Bronchus fibroblast of lung (primary cell): ENCODE results near the gene ABHD8. TPM values are rescaled to one million over a fixed set of nuclear protein-coding genes. Genes with fewer than 3 reads are reported as not detected.

ENCODE experiments used
- total RNA-seq: library from RNA; depleted of rRNA; stranded (reverse); fragments of >200 nt; gene quantifications from 2 replicates; pipeline ENCODE4 v1.2.3, GENCODE V29; 2015

Gene ABHD8
- 16.5 and 18.3 TPM in 2 replicates for total RNA-seq

GRCh38 chr19:17303167-17303939, at the start of gene ABHD8:
Gene ABHD8, minus strand, starts transcription at chr19:17303425. Its CDS starts 1,809 bp downstream, at chr19:17301616.

GRCh38 chr19:17336872-17337674, 33.8 kb upstream of the ABHD8 start, which contains the start of gene GTPBP3:
Gene GTPBP3, plus strand, starts transcription at chr19:17337553. Its CDS starts 59 bp downstream, at chr19:17337612.

GRCh38 chr19:17334414-17335409, 31.5 kb upstream of the ABHD8 start, which contains the start of gene ANO8:
Gene ANO8, minus strand, starts transcription at chr19:17334855. Its CDS starts 185 bp downstream, at chr19:17334670.

DNA sequence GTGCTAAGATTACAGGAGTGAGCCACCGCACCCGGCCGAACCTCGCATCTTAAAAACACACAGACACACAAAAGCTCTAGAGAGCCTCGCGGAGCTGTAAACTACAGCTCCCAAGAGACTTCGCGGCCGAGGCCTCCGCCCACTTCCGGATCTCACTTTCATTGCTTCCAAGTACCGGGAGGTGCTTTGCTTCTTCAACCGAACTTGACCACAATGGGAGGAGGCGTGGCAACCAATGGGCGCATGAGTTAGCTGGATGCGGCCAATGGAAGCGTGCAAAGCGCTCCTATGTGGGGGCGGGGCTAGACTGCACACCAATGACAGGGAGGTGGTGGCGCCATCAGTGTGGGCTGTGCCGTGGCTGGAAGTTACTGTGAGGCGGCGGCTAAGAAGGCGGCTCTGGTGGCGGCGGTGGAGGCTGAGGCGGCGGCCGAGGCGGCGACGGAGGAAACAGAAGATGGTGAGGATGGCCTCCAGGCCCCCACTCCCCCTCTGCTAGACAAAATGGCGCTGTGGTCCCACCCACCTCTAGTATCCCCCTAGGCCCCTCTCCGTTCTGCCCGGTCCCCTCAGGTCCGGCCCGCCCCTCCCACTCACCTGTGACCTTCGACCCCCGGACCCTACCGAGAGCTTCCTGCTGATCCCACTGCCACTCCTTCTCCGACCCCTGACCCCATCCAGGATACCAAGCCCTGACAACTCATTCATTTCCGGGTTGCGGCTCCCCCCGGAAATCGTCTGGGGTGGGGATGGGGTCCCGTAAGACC, 6.2 kb upstream of the ABHD8 start, which contains the start of gene DDA1:
Gene DDA1, plus strand, starts transcription at position 366 of the 767 bp plus-strand sequence. Its CDS starts 92 bp downstream, at position 458.

DNA sequence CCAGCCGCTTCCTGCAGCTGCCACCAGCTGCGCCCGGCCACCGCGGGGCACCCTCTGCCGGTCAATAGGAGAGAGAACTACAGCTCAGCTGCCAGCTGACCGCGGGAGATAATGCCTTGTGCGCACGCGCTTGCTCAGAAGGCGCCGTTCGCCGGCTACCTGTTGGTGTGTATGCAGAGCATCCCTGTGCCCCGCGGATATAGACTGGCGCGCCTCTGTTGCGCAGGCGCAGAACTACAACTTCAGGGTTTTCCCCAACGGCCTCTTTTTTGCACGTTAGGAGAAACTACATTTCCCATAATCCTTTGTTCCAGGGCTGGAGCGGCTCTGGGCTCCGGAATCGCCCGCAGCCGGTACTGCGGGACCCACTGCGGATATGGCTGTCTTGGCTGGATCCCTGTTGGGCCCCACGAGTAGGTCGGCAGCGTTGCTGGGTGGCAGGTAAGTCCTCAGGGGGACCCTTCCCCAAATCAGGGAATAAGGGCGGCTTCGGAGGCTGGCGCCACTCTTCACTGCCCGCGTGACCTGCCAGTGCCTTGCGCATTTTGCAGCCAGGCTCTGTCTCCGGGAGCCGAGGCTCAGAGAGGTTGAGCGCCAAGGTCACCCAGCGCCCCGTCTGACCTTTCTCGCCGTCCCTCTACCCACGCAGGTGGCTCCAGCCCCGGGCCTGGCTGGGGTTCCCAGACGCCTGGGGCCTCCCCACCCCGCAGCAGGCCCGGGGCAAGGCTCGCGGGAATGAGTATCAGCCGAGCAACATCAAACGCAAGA, 2.5 kb upstream of the ABHD8 start, which contains the start of gene MRPL34:
Gene MRPL34, plus strand, starts transcription at position 356 of the 768 bp plus-strand sequence. Its CDS starts 21 bp downstream, at position 377.

DNA sequence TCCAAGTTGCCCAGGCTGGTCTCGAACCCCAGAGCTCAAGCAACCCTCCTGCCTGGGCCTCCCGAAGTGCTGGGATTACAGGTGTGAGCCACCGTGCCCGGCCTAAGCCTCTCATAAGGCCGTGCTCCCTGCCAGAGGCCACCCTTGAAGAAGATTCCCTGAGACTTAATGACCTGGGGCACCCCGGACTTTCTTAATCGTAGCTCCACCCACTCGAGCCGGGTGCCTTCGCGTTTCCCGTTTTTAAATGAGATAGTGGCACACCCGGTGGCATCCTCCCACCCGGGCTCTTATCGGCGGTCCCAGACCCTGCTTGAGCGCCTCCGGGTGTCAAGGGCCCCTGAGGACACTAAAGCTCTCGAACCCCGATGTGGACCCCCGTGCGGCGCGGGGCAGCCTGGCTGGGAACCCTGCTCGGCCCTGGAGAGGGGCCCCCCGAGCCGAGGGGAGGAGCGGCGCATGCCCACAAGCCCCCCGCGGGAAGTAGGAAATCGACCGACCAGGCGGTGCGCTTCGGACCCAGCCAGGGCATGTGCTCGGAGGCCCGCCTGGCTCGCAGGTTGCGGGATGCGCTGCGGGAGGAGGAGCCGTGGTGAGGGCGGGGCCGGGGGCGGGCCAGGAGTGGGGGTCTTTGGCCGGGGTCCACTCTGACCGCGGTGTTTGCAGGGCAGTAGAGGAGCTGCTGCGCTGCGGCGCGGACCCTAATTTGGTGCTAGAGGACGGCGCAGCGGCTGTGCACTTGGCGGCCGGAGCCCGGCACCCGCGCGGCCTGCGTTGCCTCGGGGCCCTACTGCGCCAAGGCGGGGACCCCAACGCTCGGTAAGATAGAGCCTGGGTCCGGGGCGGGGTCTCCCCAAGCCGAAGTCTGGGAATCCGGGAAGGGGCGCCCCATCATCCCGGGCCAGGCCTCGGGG, 21.6 kb downstream of the ABHD8 start, which contains the start of gene ANKLE1:
Gene ANKLE1, plus strand, starts transcription at position 511 of the 914 bp plus-strand sequence. Its CDS starts 20 bp downstream, at position 531.

DNA sequence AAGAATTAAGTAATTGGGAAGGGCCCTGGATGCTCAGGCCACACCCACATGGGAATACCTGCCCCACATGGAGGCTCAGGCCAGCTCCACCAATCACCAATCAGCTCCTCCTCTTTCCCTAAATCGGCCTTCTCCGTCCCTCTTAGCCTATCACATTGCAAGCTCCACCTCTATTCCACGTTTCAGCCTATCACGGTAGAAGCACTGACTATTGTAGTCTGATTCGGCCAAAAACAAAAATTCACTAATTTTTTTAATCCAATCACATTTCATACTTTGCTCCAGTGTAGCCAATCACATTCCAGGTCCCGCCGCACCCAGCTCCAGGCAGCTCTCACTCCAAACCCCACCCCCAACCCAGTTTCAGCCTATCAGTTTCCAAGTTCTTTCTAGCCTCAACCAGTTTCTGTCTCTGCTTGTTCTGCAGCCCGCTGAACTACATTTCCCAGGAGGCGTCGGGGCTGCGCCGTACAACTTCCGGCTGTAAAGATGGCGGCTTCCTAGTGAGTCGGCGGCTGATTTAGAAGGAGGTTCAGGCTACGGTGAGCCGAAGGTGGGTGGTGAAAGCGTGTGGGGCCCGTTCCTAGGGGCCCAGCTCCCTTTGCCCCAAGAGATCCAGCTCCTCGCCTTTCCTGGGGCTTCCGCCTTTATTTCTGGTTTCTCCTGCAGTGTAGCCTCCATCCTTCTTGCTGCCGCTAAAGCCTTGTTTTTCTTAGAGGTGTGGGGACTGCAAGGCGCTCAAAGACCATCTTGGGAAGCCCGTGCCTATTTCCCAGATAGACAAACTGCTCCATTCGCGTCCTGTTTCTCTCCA, 36.0 kb downstream of the ABHD8 start, which contains the start of gene BABAM1:
Gene BABAM1, plus strand, starts transcription at position 469 of the 814 bp plus-strand sequence. CDS start 1,364 bp downstream, outside the sequence.

GRCh38 chr19:17264641-17264979, 38.6 kb downstream of the ABHD8 start, which contains the start of gene USHBP1:
Gene USHBP1, minus strand, starts transcription at chr19:17264745. Its CDS starts 446 bp downstream, at chr19:17264299.

DNA sequence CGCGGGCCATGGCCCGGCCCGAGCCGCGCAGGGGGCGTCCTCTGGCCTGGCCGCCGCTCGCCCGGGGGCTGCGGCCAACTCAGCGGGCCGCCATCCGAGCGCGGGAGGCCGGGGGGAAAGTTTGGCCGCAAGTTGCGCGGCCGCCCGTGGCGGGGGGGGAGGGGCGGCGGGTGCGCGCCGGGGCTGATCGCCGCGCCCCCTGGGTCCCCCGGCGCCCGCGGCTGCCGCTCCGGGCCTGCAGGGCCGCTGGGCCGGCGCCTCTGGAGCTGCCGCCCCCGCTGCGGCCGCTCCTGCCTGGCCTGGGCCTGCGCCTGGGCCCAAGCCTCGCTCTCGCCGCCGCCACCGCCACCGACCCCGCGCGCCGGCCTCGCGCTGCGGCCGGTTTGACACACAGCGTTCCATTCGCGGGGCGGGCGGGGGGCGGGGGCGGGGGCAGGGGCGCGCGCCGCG, 57.7 kb downstream of the ABHD8 start, which contains the start of gene NR2F6:
Gene NR2F6, minus strand, starts transcription at position 385 of the 450 bp plus-strand sequence. CDS start 699 bp downstream, outside the sequence.

Other genes with a start within 250 kb of the ABHD8 start
- 11.9 and 12.4 TPM in 2 replicates for gene HAUS8, start 228.0 kb downstream of the ABHD8 start, total RNA-seq
- gene MYO9B, start 227.6 kb downstream of the ABHD8 start, total RNA-seq, result 48.4 and 52.9 TPM in 2 replicates
- 21.0 and 28.1 TPM in 2 replicates for gene USE1, start 88.1 kb downstream of the ABHD8 start, total RNA-seq
- gene OCEL1, start 77.2 kb downstream of the ABHD8 start, total RNA-seq, result 4.7 and 5.1 TPM in 2 replicates
- 58.7 and 66.7 TPM in 2 replicates for gene NR2F6, start 57.5 kb downstream of the ABHD8 start, total RNA-seq
- not detected in 2 replicates for gene USHBP1, start 38.7 kb downstream of the ABHD8 start, total RNA-seq
- gene BABAM1, start 36.0 kb downstream of the ABHD8 start, total RNA-seq, result 114 and 121 TPM in 2 replicates
- gene ANKLE1, start 21.5 kb downstream of the ABHD8 start, total RNA-seq, result 1.5 TPM in 2 replicates
- gene MRPL34, start 2.4 kb upstream of the ABHD8 start, total RNA-seq, result 94.0 and 119 TPM in 2 replicates
- 30.3 and 41.0 TPM in 2 replicates for gene DDA1, start 6.1 kb upstream of the ABHD8 start, total RNA-seq
- 5.2 and 5.5 TPM in 2 replicates for gene ANO8, start 31.4 kb upstream of the ABHD8 start, total RNA-seq
- gene GTPBP3, start 34.1 kb upstream of the ABHD8 start, total RNA-seq, result 13.7 and 16.3 TPM in 2 replicates
- gene PLVAP, start 73.9 kb upstream of the ABHD8 start, total RNA-seq, result not detected in 2 replicates
- not detected in 2 replicates for gene CCDC194, start 90.8 kb upstream of the ABHD8 start, total RNA-seq
- gene BST2, start 102.2 kb upstream of the ABHD8 start, total RNA-seq, result 1.6 TPM in 1 of 2 replicates, not detected in the other
- gene MVB12A, start 116.6 kb upstream of the ABHD8 start, total RNA-seq, result 101 and 106 TPM in 2 replicates
- gene TMEM221, start 145.2 kb upstream of the ABHD8 start, total RNA-seq, result under 0.01 TPM in 1 of 2 replicates, not detected in the other
- gene NXNL1, start 157.5 kb upstream of the ABHD8 start, total RNA-seq, result not detected in 2 replicates
- gene SLC27A1, start 167.1 kb upstream of the ABHD8 start, total RNA-seq, result 8.6 and 9.8 TPM in 2 replicates
- 84.2 and 96.3 TPM in 2 replicates for gene PGLS, start 208.2 kb upstream of the ABHD8 start, total RNA-seq